Right lobe of liver (tissue), 6 donors: Measurements from ENCODE around the gene BHMT2. TPM values are rescaled to one million over a fixed set of nuclear protein-coding genes. Genes with fewer than 3 reads are reported as not detected.

Experiments used
- ATAC-seq, 4 donors: fragments of 200-7000 bp; cut with Tn5 transposase; one replicate each; pipeline ENCODE4 v1.9.1; 2020; ENCODE audit warnings: mild to moderate bottlenecking in 4 of 4, moderate library complexity in 4 of 4
- DNase-seq, 3 donors: peaks; one replicate each; pipeline ENCODE4 v3.0.0-alpha.2; 2020
- H3K27ac ChIP-seq, 3 donors: fragments of 200-600 bp; one replicate each; pipeline ENCODE4 v1.8.0; 2022
- H3K27me3 ChIP-seq, 2 donors: fragments of 200-600 bp; one replicate each; pipeline ENCODE4 v1.8.0; 2022
- H3K36me3 ChIP-seq, 4 donors: fragments of 200-600 bp; sonication (generic) in 1 of 4; one replicate each; pipeline versions ENCODE4 v1.5.1 to v1.8.0; 2017 to 2022; ENCODE audit warnings: control low read depth in 1 of 4
- H3K4me1 ChIP-seq, 4 donors: fragments of 200-600 bp; sonication (generic) in 1 of 4; one replicate each; pipeline versions ENCODE4 v1.5.1 to v1.8.0; 2017 to 2022; ENCODE audit warnings: control low read depth in 1 of 4
- H3K4me3 ChIP-seq, 3 donors: fragments of 200-600 bp; one replicate each; pipeline ENCODE4 v1.8.0; 2022
- H3K9me3 ChIP-seq, 4 donors: fragments of 200-600 bp; sonication (generic) in 1 of 4; one replicate each; pipeline versions ENCODE4 v1.5.1 to v1.8.0; 2017 to 2022; ENCODE audit warnings: control low read depth in 1 of 4
- CTCF ChIP-seq, 4 donors: fragments of 200-600 bp in 3 of 4; fragments of 450-650 bp in 1 of 4; IDR thresholded peaks; one replicate each; pipeline versions ENCODE4 v1.5.1 to v1.8.0; 2016 to 2022; ENCODE audit warnings: antibody characterized with exemption in 4 of 4, mild to moderate bottlenecking in 2 of 4
- POLR2A ChIP-seq: fragments of 450-650 bp; IDR thresholded peaks from one replicate; pipeline ENCODE4 v1.6.1; 2017; ENCODE audit warnings: antibody characterized with exemption, mild to moderate bottlenecking
- WGBS: methylation state at CpG from one replicate; pipeline ENCODE4 v1.1.6; 2018; ENCODE audit warnings: low coverage, low lambda C conversion rate; ENCODE audit not compliant: insufficient coverage; ENCODE audit errors: missing lambda C conversion rate; 5-methylcytosine and 5-hydroxymethylcytosine counted together
- intact Hi-C, 2 donors: fragments of 100-400 bp; cut with DNase I; formaldehyde crosslinking; loops; one replicate each; pipeline versions ENCODE4 v1.11.2 to v1.14.1; 2022
- total RNA-seq, 6 experiments: library from RNA; depleted of rRNA in 2 of 6; stranded (reverse); fragments of >200 nt in 2 of 6; fragmentation: NEBNext Ultra II Directional in 3 of 6; extraction: Animal tissue kit (Norgen Biotek cat#: 25700) in 3 of 6; gene quantifications; one replicate each; pipeline versions ENCODE4 v1.1.0 to v1.2.4, GENCODE V29; 2016 to 2023
- donor health status: DM: no; HTN: yes; CAD: no.
- donor health status: DM: no; HTN: no; CAD: no.
- donor health status: DM: no; HTN: no; CAD: no.
- donor health status: DM: no; HTN: yes; CAD: no.
- donor health status: DM: no; HTN: yes; CAD: no.

BHMT2 gene
- total RNA-seq, 6 experiments from 2014 or later: 206 to 392 (median 280) TPM

- peaks cover 0 to 25% (median 12%) of the 10 kb centered on the region in 4 donors for H3K4me1 ChIP-seq
- no peak overlapping the region for H3K4me3 ChIP-seq
- H3K36me3 ChIP-seq: peaks cover 0 to 36% (median 8%) of the 10 kb centered on the region in 4 donors
- WGBS: 68% methylated on average over 2 of the region's 2 CpGs
- no peak for TF ChIP-seq CTCF (IDR thresholded peaks at IDR 0.05)
- no peak for TF ChIP-seq POLR2A
- H3K27me3 ChIP-seq: no peaks in the 10 kb centered on the region
- ATAC-seq (no peak), DNase-seq (no peak)
- H3K27ac ChIP-seq: peak overlapping the region in 1 of 3 donors; percentile 92
- H3K9me3 ChIP-seq: no peaks in the 10 kb centered on the region
- intact Hi-C loops: no loop called here
Observed at GRCh38 chr5:79086116-79086515, 16.5 kb downstream of the BHMT2 start.

- 74% methylated on average over 3 of the region's 4 CpGs for WGBS
- no peaks in the 10 kb centered on the region for H3K27me3 ChIP-seq
- TF ChIP-seq CTCF (IDR thresholded peaks at IDR 0.05) (no peak), POLR2A (no peak)
- H3K4me1 ChIP-seq: peaks cover 0 to 19% (median 8%) of the 10 kb centered on the region in 4 donors
- H3K36me3 ChIP-seq: peaks cover 0 to 27% (median 6%) of the 10 kb centered on the region in 4 donors
- no peak overlapping the region for H3K4me3 ChIP-seq
- no peak overlapping the region for H3K27ac ChIP-seq
- ATAC-seq: no peak
- intact Hi-C loops: no loop called here
- no peaks in the 10 kb centered on the region for H3K9me3 ChIP-seq
- DNase-seq: no peak
Observed at GRCh38 chr5:79088507-79088906, 18.9 kb downstream of the BHMT2 start.

GRCh38 chr5:79091064-79091463 is 21.5 kb downstream of the BHMT2 start:
- WGBS: 41% methylated on average over 3 of the region's 3 CpGs

GRCh38 chr5:79093762-79094161 is 24.2 kb downstream of the BHMT2 start:
- Histone ChIP-seq H3K36me3 (peaks cover 0 to 3% (median 0%) of the 10 kb centered on the region in 4 donors), H3K4me3 (no peak overlapping the region), H3K4me1 (peaks cover 0 to 25% (median 10%) of the 10 kb centered on the region in 4 donors), H3K27me3 (no peaks in the 10 kb centered on the region), H3K9me3 (no peaks in the 10 kb centered on the region), H3K27ac (peak overlapping the region in 2 of 3 donors; percentile 16 to 73)
- DNase-seq (peak in 1 of 3 donors; percentile 84), ATAC-seq (peak; percentile 83 to 95 (median 94))
- TF ChIP-seq POLR2A: no peak
- no peak for TF ChIP-seq CTCF (IDR thresholded peaks at IDR 0.05)
- intact Hi-C loops: no loop called here
- WGBS: 30% methylated on average over 3 of the region's 3 CpGs

More at GRCh38 chr5:79091064-79091463, 21.5 kb downstream of the BHMT2 start:
- H3K27ac ChIP-seq: peak overlapping the region in 1 of 3 donors; percentile 73
- ATAC-seq: peak; percentile 59 to 83 (median 64)
- intact Hi-C loops: no loop called here
- DNase-seq: no peak
- no peak for TF ChIP-seq POLR2A
- no peak for TF ChIP-seq CTCF (IDR thresholded peaks at IDR 0.05)
- H3K27me3 ChIP-seq: no peaks in the 10 kb centered on the region
- H3K36me3 ChIP-seq: peaks cover 0 to 12% (median 4%) of the 10 kb centered on the region in 4 donors
- no peaks in the 10 kb centered on the region for H3K9me3 ChIP-seq
- H3K4me1 ChIP-seq: peaks cover 0 to 25% (median 10%) of the 10 kb centered on the region in 4 donors
- H3K4me3 ChIP-seq: no peak overlapping the region
